ENCODE results near the gene NBPF11.
"Not testable (repeated sequence)": the region's sequence is repeated elsewhere in the genome, so short reads cannot be mapped to it uniquely, and the experiment has no call there.

The NBPF11 gene

GRCh38 chr1:148150945-148151344, 1.1 kb downstream of the NBPF11 start:
- not testable (repeated sequence) for DNase-seq (ENCODE audit: low read depth)

GRCh38 chr1:148150014-148150413, 2.1 kb downstream of the NBPF11 start:
- DNase-seq (ENCODE audit: low read depth) = not testable (repeated sequence)

- DNase-seq (ENCODE audit: low read depth) = not testable (repeated sequence)
Measured at GRCh38 chr1:148149050-148149815, 2.8 kb downstream of the NBPF11 start.

- not testable (repeated sequence) for DNase-seq (ENCODE audit: low read depth)
Measured at GRCh38 chr1:148147052-148147838, 4.8 kb downstream of the NBPF11 start.

GRCh38 chr1:148146191-148146997, 5.7 kb downstream of the NBPF11 start:
- not testable (repeated sequence) for DNase-seq (ENCODE audit: low read depth)

- not testable (repeated sequence) for DNase-seq (ENCODE audit: low read depth)
Measured at GRCh38 chr1:148143223-148143622, 8.9 kb downstream of the NBPF11 start.

GRCh38 chr1:148141936-148142335, 10.1 kb downstream of the NBPF11 start:
- not testable (repeated sequence) for DNase-seq (ENCODE audit: low read depth)

GRCh38 chr1:148138606-148139005, 13.5 kb downstream of the NBPF11 start:
- DNase-seq (ENCODE audit: low read depth) = not testable (repeated sequence)

- DNase-seq (ENCODE audit: low read depth) = not testable (repeated sequence)
Measured at GRCh38 chr1:148122341-148122740, 29.7 kb downstream of the NBPF11 start.

- DNase-seq (ENCODE audit: low read depth) = not testable (repeated sequence)
Measured at GRCh38 chr1:148120395-148120794, 31.7 kb downstream of the NBPF11 start.

GRCh38 chr1:148095732-148096131, 56.3 kb downstream of the NBPF11 start:
- not testable (repeated sequence) for DNase-seq (ENCODE audit: low read depth)

GRCh38 chr1:148086196-148086595, 65.9 kb downstream of the NBPF11 start:
- DNase-seq (ENCODE audit: low read depth) = not testable (repeated sequence)

GRCh38 chr1:148081205-148081604, 70.9 kb downstream of the NBPF11 start:
- DNase-seq (ENCODE audit: low read depth) = not testable (repeated sequence)

- not testable (repeated sequence) for DNase-seq (ENCODE audit: low read depth)
Measured at GRCh38 chr1:148078632-148079519, 73.2 kb downstream of the NBPF11 start.

- not testable (repeated sequence) for DNase-seq (ENCODE audit: low read depth)
Measured at GRCh38 chr1:148078090-148078489, 74.0 kb downstream of the NBPF11 start.

- DNase-seq (ENCODE audit: low read depth) = not testable (repeated sequence)
Measured at GRCh38 chr1:148077458-148077857, 74.6 kb downstream of the NBPF11 start.

- not testable (repeated sequence) for DNase-seq (ENCODE audit: low read depth)
Measured at GRCh38 chr1:148073392-148073791, 78.7 kb downstream of the NBPF11 start.

- DNase-seq (ENCODE audit: low read depth) = not testable (repeated sequence)
Measured at GRCh38 chr1:148068606-148069005, 83.5 kb downstream of the NBPF11 start.

- DNase-seq (ENCODE audit: low read depth) = not testable (repeated sequence)
Measured at GRCh38 chr1:148068201-148068600, 83.9 kb downstream of the NBPF11 start.

GRCh38 chr1:148060294-148060701, 91.8 kb downstream of the NBPF11 start:
- not testable (repeated sequence) for DNase-seq (ENCODE audit: low read depth)

GRCh38 chr1:148057384-148057783, 94.7 kb downstream of the NBPF11 start:
- DNase-seq (ENCODE audit: low read depth) = not testable (repeated sequence)
